HUES48 (cell line): ENCODE results near the gene GPR4.

Experiments
- H3K27ac ChIP-seq: one replicate; pipeline ENCODE4 v1.7.0; 2013; ENCODE audit warnings: low read depth, low read length, inconsistent platforms
- H3K27me3 ChIP-seq: 2 replicates; pipeline ENCODE4 v1.6.1; 2013; ENCODE audit warnings: mild to moderate bottlenecking, low read length; ENCODE audit not compliant: control insufficient read depth, insufficient read depth
- H3K36me3 ChIP-seq: 2 replicates; pipeline ENCODE4 v1.6.1; 2013; ENCODE audit warnings: low read length; ENCODE audit not compliant: control insufficient read depth, insufficient read depth
- H3K4me1 ChIP-seq: 2 replicates; pipeline ENCODE4 v1.6.1; 2013; ENCODE audit warnings: mild to moderate bottlenecking, low read length; ENCODE audit not compliant: control insufficient read depth, insufficient read depth
- H3K4me3 ChIP-seq: 2 replicates; pipeline ENCODE4 v1.5.1; 2013; ENCODE audit warnings: mild to moderate bottlenecking, low read depth, low read length
- H3K9ac ChIP-seq: 2 replicates; pipeline ENCODE4 v1.6.1; 2013; ENCODE audit warnings: mild to moderate bottlenecking, low read depth, low read length, moderate library complexity
- H3K9me3 ChIP-seq: 2 replicates; pipeline ENCODE4 v1.6.1; 2013; ENCODE audit warnings: low read length; ENCODE audit not compliant: control insufficient read depth, insufficient read depth

Gene GPR4

GRCh38 chr19:45542234-45542668 is 59.8 kb downstream of the GPR4 start:
- no peaks in the 10 kb centered on the region for H3K4me1 ChIP-seq
- no peak overlapping the region for H3K9ac ChIP-seq
- H3K36me3 ChIP-seq, result no peaks in the 10 kb centered on the region
- H3K9me3 ChIP-seq, result no peaks in the 10 kb centered on the region
- no peaks in the 10 kb centered on the region for H3K27me3 ChIP-seq
- no peak overlapping the region for H3K4me3 ChIP-seq
- H3K27ac ChIP-seq, result no peak overlapping the region
